ENCODE measurements around the gene SKAP1.

SKAP1 gene

GRCh38 chr17:48470388-48471034, 40.5 kb upstream of the SKAP1 start:
- no peaks in the 10 kb centered on the region for H3F3A ChIP-seq (ENCODE audit: low read depth)
- H3K9me3 ChIP-seq (ENCODE audit: insufficient read depth, low read depth, low read length) = no peaks in the 10 kb centered on the region
- no peaks in the 10 kb centered on the region for H3K36me3 ChIP-seq (ENCODE audit: insufficient read depth, low read length)
- no peak overlapping the region for H2AFZ ChIP-seq (ENCODE audit: low read length)
- no peaks in the 10 kb centered on the region for H3K9me2 ChIP-seq (replicated peaks; ENCODE audit: low read depth, low read length)
- no peaks in the 10 kb centered on the region for H3K79me2 ChIP-seq (ENCODE audit: insufficient read depth, low read length)
- H3K4me1 ChIP-seq (ENCODE audit: insufficient read depth, low read length, poor library complexity, severe bottlenecking) = peaks cover 35% of the 10 kb centered on the region
- no peaks in the 10 kb centered on the region for H3K27me3 ChIP-seq (ENCODE audit: insufficient read depth, low read length, poor library complexity, severe bottlenecking)
- H3K9ac ChIP-seq (ENCODE audit: low read depth, low read length, poor library complexity, severe bottlenecking) = no peak overlapping the region
- H4K20me1 ChIP-seq (ENCODE audit: insufficient read depth, low read length, poor library complexity, severe bottlenecking) = no peaks in the 10 kb centered on the region
- no peak for TF ChIP-seq CTCF (conservative IDR thresholded peaks at IDR 0.05; ENCODE audit: low read length)
- no peak for TF ChIP-seq EZH2phosphoT487 (IDR thresholded peaks at IDR 0.05; ENCODE audit: borderline replicate concordance)
- H3K4me3 ChIP-seq (ENCODE audit: low read length, poor library complexity, severe bottlenecking) = no peak overlapping the region
- no peak overlapping the region for H3K4me2 ChIP-seq (ENCODE audit: low read depth, low read length, poor library complexity, severe bottlenecking)

- Histone ChIP-seq H2AFZ (ENCODE audit: low read length) (no peak overlapping the region), H3K36me3 (ENCODE audit: insufficient read depth, low read length) (no peaks in the 10 kb centered on the region), H3K79me2 (ENCODE audit: insufficient read depth, low read length) (no peaks in the 10 kb centered on the region), H3F3A (ENCODE audit: low read depth) (no peaks in the 10 kb centered on the region), H3K27me3 (ENCODE audit: insufficient read depth, low read length, poor library complexity, severe bottlenecking) (no peaks in the 10 kb centered on the region), H4K20me1 (ENCODE audit: insufficient read depth, low read length, poor library complexity, severe bottlenecking) (no peaks in the 10 kb centered on the region), H3K4me1 (ENCODE audit: insufficient read depth, low read length, poor library complexity, severe bottlenecking) (peaks cover 44% of the 10 kb centered on the region), H3K4me2 (ENCODE audit: low read depth, low read length, poor library complexity, severe bottlenecking) (no peak overlapping the region), H3K9ac (ENCODE audit: low read depth, low read length, poor library complexity, severe bottlenecking) (no peak overlapping the region), H3K9me2 (replicated peaks; ENCODE audit: low read depth, low read length) (no peaks in the 10 kb centered on the region), H3K4me3 (ENCODE audit: low read length, poor library complexity, severe bottlenecking) (no peak overlapping the region), H3K9me3 (ENCODE audit: insufficient read depth, low read depth, low read length) (no peaks in the 10 kb centered on the region)
- TF ChIP-seq EZH2phosphoT487 (IDR thresholded peaks at IDR 0.05; ENCODE audit: borderline replicate concordance) = no peak
- no peak for TF ChIP-seq CTCF (conservative IDR thresholded peaks at IDR 0.05; ENCODE audit: low read length)
Observed at GRCh38 chr17:48469227-48469626, 39.2 kb upstream of the SKAP1 start.

GRCh38 chr17:48468299-48468698, 38.3 kb upstream of the SKAP1 start:
- Histone ChIP-seq H3K9me3 (ENCODE audit: insufficient read depth, low read depth, low read length) (no peaks in the 10 kb centered on the region), H3K9me2 (replicated peaks; ENCODE audit: low read depth, low read length) (no peaks in the 10 kb centered on the region), H3K79me2 (ENCODE audit: insufficient read depth, low read length) (no peaks in the 10 kb centered on the region), H3K4me3 (ENCODE audit: low read length, poor library complexity, severe bottlenecking) (no peak overlapping the region), H3K36me3 (ENCODE audit: insufficient read depth, low read length) (no peaks in the 10 kb centered on the region), H3K4me1 (ENCODE audit: insufficient read depth, low read length, poor library complexity, severe bottlenecking) (peaks cover 53% of the 10 kb centered on the region), H3F3A (ENCODE audit: low read depth) (no peaks in the 10 kb centered on the region), H3K27me3 (ENCODE audit: insufficient read depth, low read length, poor library complexity, severe bottlenecking) (no peaks in the 10 kb centered on the region), H3K9ac (ENCODE audit: low read depth, low read length, poor library complexity, severe bottlenecking) (no peak overlapping the region), H3K4me2 (ENCODE audit: low read depth, low read length, poor library complexity, severe bottlenecking) (no peak overlapping the region), H2AFZ (ENCODE audit: low read length) (no peak overlapping the region), H4K20me1 (ENCODE audit: insufficient read depth, low read length, poor library complexity, severe bottlenecking) (no peaks in the 10 kb centered on the region)
- no peak for TF ChIP-seq CTCF (conservative IDR thresholded peaks at IDR 0.05; ENCODE audit: low read length)
- no peak for TF ChIP-seq EZH2phosphoT487 (IDR thresholded peaks at IDR 0.05; ENCODE audit: borderline replicate concordance)
